Measurements from ENCODE around the gene COX6B2.
"Not testable (repeated sequence)": the region's sequence is repeated elsewhere in the genome, so short reads cannot be mapped to it uniquely, and the experiment has no call there.

The COX6B2 gene

GRCh38 chr19:55354698-55355212, at the start of gene COX6B2:
Gene COX6B2, minus strand, starts transcription at chr19:55354719. Its CDS starts 198 bp downstream, at chr19:55354521.
- DNase-seq (ENCODE audit: low read depth in 2 of 3, low spot score in 1 of 3), result no peak

- DNase-seq (ENCODE audit: low read depth in 2 of 3, low spot score in 1 of 3), result no peak
These were observed 48.0 kb upstream of the COX6B2 start for GRCh38 chr19:55402509-55402908.

- DNase-seq (ENCODE audit: low read depth in 2 of 3, low spot score in 1 of 3), result not testable (repeated sequence)
These were observed 46.9 kb upstream of the COX6B2 start for GRCh38 chr19:55401390-55401789.

- DNase-seq (ENCODE audit: low read depth in 2 of 3, low spot score in 1 of 3), result no peak
These were observed 46.0 kb upstream of the COX6B2 start for GRCh38 chr19:55400281-55401087.

- no peak for DNase-seq (ENCODE audit: low read depth in 2 of 3, low spot score in 1 of 3)
These were observed 43.8 kb upstream of the COX6B2 start for GRCh38 chr19:55398200-55398925.

- no peak for DNase-seq (ENCODE audit: low read depth in 2 of 3, low spot score in 1 of 3)
These were observed 38.6 kb upstream of the COX6B2 start for GRCh38 chr19:55392820-55393761.

- no peak for DNase-seq (ENCODE audit: low read depth in 2 of 3, low spot score in 1 of 3)
These were observed 37.4 kb upstream of the COX6B2 start for GRCh38 chr19:55391702-55392615.

- no peak for DNase-seq (ENCODE audit: low read depth in 2 of 3, low spot score in 1 of 3)
These were observed 36.7 kb upstream of the COX6B2 start for GRCh38 chr19:55391191-55391670.

- DNase-seq (ENCODE audit: low read depth in 2 of 3, low spot score in 1 of 3), result no peak
These were observed 36.0 kb upstream of the COX6B2 start for GRCh38 chr19:55390461-55390880.

GRCh38 chr19:55389386-55390317, 35.1 kb upstream of the COX6B2 start:
- no peak for DNase-seq (ENCODE audit: low read depth in 2 of 3, low spot score in 1 of 3)

GRCh38 chr19:55387736-55388497, 33.4 kb upstream of the COX6B2 start:
- DNase-seq (ENCODE audit: low read depth in 2 of 3, low spot score in 1 of 3), result no peak

- DNase-seq (ENCODE audit: low read depth in 2 of 3, low spot score in 1 of 3), result no peak
These were observed 32.0 kb upstream of the COX6B2 start for GRCh38 chr19:55386493-55386971.

- DNase-seq (ENCODE audit: low read depth in 2 of 3, low spot score in 1 of 3), result peak; percentile 96 to 100 (median 98)
These were observed 31.4 kb upstream of the COX6B2 start, which contains the start of gene RPL28 for GRCh38 chr19:55385724-55386492. Gene RPL28, plus strand, starts transcription at chr19:55385932. Its CDS starts 426 bp downstream, at chr19:55386358.

GRCh38 chr19:55384920-55385723, 30.6 kb upstream of the COX6B2 start:
- DNase-seq (ENCODE audit: low read depth in 2 of 3, low spot score in 1 of 3), result peak; percentile 92 to 96 (median 93)

GRCh38 chr19:55384131-55384919, 29.8 kb upstream of the COX6B2 start, which contains the start of gene TMEM238:
Gene TMEM238, minus strand, starts transcription at chr19:55384292. Its CDS starts 33 bp downstream, at chr19:55384259.
- DNase-seq (ENCODE audit: low read depth in 2 of 3, low spot score in 1 of 3), result peak in 1 of 3 donors; percentile 38
